NCI-H146 (cell line): Measurements from ENCODE around the gene DYNLRB2.

ENCODE experiments used
- DNase-seq: peaks from one replicate; lab custom pipeline; 2025; lab: John Stamatoyannopoulos, UW

DYNLRB2 gene

GRCh38 chr16:80599466-80599865, 58.7 kb downstream of the DYNLRB2 start:
- DNase-seq: no peak
